GOT3 (cell line): ENCODE data around the gene RBP4.

Experiments
- DNase-seq: peaks from one replicate; lab custom pipeline; 2025; ENCODE audit warnings: mixed read lengths; lab: John Stamatoyannopoulos, UW

The RBP4 gene

GRCh38 chr10:93595378-93596161 is 5.5 kb downstream of the RBP4 start:
- DNase-seq, result no peak

GRCh38 chr10:93594518-93594917 is 6.5 kb downstream of the RBP4 start:
- no peak for DNase-seq

- DNase-seq, result no peak
Observed at GRCh38 chr10:93593749-93594148, 7.3 kb downstream of the RBP4 start.

GRCh38 chr10:93593254-93593653 is 7.8 kb downstream of the RBP4 start:
- no peak for DNase-seq

GRCh38 chr10:93591065-93591808 is 9.8 kb downstream of the RBP4 start:
- no peak for DNase-seq

GRCh38 chr10:93590638-93591037 is 10.4 kb downstream of the RBP4 start:
- no peak for DNase-seq

- no peak for DNase-seq
Observed at GRCh38 chr10:93589648-93590562, 11.1 kb downstream of the RBP4 start.

- DNase-seq, result no peak
Observed at GRCh38 chr10:93584445-93584844, 16.6 kb downstream of the RBP4 start.

GRCh38 chr10:93580828-93581227 is 20.2 kb downstream of the RBP4 start:
- no peak for DNase-seq

GRCh38 chr10:93579985-93580711 is 20.9 kb downstream of the RBP4 start:
- no peak for DNase-seq

GRCh38 chr10:93579089-93579488 is 21.9 kb downstream of the RBP4 start:
- no peak for DNase-seq

GRCh38 chr10:93577565-93577964 is 23.5 kb downstream of the RBP4 start:
- no peak for DNase-seq

- no peak for DNase-seq
Observed at GRCh38 chr10:93576888-93577287, 24.1 kb downstream of the RBP4 start.

GRCh38 chr10:93573924-93574323 is 27.1 kb downstream of the RBP4 start:
- no peak for DNase-seq

GRCh38 chr10:93573051-93573909 is 27.8 kb downstream of the RBP4 start:
- DNase-seq, result no peak

- DNase-seq, result no peak
Observed at GRCh38 chr10:93572606-93573005, 28.4 kb downstream of the RBP4 start.

GRCh38 chr10:93570383-93570782 is 30.7 kb downstream of the RBP4 start:
- DNase-seq, result no peak

GRCh38 chr10:93568105-93568390 is 33.0 kb downstream of the RBP4 start:
- DNase-seq, result no peak

GRCh38 chr10:93567277-93568104 is 33.5 kb downstream of the RBP4 start:
- no peak for DNase-seq
